Measurements from ENCODE around the gene OTOP1.
"Not testable (repeated sequence)": the region's sequence is repeated elsewhere in the genome, so short reads cannot be mapped to it uniquely, and the experiment has no call there.

Gene OTOP1

DNA sequence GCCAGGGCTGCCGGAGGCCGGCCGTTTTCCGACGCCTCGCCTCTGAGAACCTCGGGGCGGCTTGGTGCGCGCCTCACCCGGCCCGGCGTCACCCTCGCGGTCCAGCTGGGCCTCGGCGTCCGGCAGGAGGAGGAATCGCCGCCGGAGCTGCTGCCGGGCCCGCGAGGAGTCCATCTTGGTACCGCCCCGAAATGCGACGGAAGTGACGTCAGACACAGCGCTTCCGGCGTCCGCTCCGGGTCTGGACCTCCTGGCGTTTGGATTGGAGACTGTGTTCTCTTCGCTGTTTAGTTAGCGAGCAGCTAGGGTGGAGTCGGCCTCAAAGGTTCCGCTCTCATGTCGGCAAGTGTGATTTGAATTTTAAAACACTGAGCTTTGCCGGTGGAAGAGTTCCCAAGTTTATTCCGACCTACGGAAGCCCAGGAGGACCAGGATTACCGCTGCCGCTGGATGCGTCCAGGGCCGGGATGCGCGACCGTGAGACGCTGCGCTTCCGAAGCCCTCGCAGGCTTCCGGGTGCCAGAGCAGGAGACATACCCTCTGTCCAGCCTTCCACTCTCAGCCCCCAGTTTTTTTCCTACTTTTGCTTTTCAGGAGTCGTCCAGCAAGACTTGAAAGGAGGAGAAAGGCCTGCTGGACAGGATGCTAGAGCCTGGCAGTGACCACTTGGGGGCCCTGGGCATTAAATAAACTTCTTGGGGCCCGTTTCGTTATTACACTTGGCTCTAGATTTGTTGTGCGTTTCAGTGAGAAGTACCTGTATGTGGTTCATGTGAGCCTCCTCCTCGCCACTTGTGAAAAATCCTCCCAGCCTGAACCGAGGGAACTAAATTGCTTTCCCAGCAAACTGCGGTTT, 21.5 kb upstream of the OTOP1 start, which contains the start of gene TMEM128:
Gene TMEM128, minus strand, starts transcription at position 195 of the 856 bp plus-strand sequence. Its CDS starts 21 bp downstream, at position 174.
- peak within 1 kb of the TSS; percentile 89 for H3K9ac ChIP-seq (ENCODE audit: low read length)
- no peaks in the 10 kb centered on the region for H3F3A ChIP-seq (ENCODE audit: insufficient read depth, low read length)
- H4K20me1 ChIP-seq (ENCODE audit: insufficient read depth, low read length) = no peaks in the 10 kb centered on the region
- H3K4me3 ChIP-seq (ENCODE audit: low read depth, low read length, poor library complexity, severe bottlenecking) = peak within 1 kb of the TSS; percentile 84
- peak within 1 kb of the TSS; percentile 57 for H3K27ac ChIP-seq (ENCODE audit: low read depth, low read length, poor library complexity, severe bottlenecking)
- peaks cover 15% of the 10 kb centered on the region; the same call in 1 of the 2 replicates for H3K36me3 ChIP-seq (ENCODE audit: insufficient read depth, low read length)
- TF ChIP-seq, protein P1, sequence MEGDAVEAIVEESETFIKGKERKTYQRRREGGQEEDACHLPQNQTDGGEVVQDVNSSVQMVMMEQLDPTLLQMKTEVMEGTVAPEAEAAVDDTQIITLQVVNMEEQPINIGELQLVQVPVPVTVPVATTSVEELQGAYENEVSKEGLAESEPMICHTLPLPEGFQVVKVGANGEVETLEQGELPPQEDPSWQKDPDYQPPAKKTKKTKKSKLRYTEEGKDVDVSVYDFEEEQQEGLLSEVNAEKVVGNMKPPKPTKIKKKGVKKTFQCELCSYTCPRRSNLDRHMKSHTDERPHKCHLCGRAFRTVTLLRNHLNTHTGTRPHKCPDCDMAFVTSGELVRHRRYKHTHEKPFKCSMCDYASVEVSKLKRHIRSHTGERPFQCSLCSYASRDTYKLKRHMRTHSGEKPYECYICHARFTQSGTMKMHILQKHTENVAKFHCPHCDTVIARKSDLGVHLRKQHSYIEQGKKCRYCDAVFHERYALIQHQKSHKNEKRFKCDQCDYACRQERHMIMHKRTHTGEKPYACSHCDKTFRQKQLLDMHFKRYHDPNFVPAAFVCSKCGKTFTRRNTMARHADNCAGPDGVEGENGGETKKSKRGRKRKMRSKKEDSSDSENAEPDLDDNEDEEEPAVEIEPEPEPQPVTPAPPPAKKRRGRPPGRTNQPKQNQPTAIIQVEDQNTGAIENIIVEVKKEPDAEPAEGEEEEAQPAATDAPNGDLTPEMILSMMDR (IDR thresholded peaks at IDR 0.05; ENCODE audit: low read length) = no peak
- no peak for TF ChIP-seq EZH2 (IDR thresholded peaks at IDR 0.05; ENCODE audit: borderline replicate concordance, low read length)
- no peaks in the 10 kb centered on the region for H3K9me2 ChIP-seq (ENCODE audit: low read depth, low read length)
- H3K4me1 ChIP-seq (ENCODE audit: insufficient read depth, low read length, severe bottlenecking) = peaks cover 14% of the 10 kb centered on the region
- 0 out of 2 replicates have a peak, but pooled peaks cover 5% of the 10 kb centered on the region for H3K79me2 ChIP-seq (ENCODE audit: insufficient read depth, low read length)
- H2AFZ ChIP-seq (ENCODE audit: low read length) = no peak within 1 kb of the TSS; the same call in 1 of the 2 replicates
- H3K9me3 ChIP-seq (ENCODE audit: low read length) = no peaks in the 10 kb centered on the region
- peak within 1 kb of the TSS; percentile 96 for H3K4me2 ChIP-seq (ENCODE audit: low read length)
- no peaks in the 10 kb centered on the region for H3K27me3 ChIP-seq (ENCODE audit: insufficient read depth, low read length)

DNA sequence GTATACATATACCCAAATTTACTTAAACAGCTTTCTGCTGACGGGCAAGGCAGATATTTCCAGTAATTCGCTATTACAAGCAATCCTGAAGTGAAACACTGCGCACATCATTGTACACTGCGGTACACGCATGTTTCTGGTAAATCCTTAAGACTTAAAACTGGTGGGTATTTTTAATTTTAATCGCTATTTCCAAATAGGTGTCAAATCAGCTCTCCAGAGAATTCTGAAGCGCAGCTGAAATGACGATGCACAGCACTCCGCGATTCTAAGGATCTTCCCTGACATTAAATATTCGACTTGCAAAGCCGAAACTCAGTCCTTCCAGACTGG, 20.9 kb upstream of the OTOP1 start:
- H3K9me3 ChIP-seq (ENCODE audit: low read length) = no peaks in the 10 kb centered on the region
- no peaks in the 10 kb centered on the region for H3F3A ChIP-seq (ENCODE audit: insufficient read depth, low read length)
- H3K4me2 ChIP-seq (ENCODE audit: low read length) = peak overlapping the region; percentile 96
- H3K4me3 ChIP-seq (ENCODE audit: low read depth, low read length, poor library complexity, severe bottlenecking) = peak overlapping the region; percentile 84
- no peak overlapping the region for H2AFZ ChIP-seq (ENCODE audit: low read length)
- no peaks in the 10 kb centered on the region for H3K27me3 ChIP-seq (ENCODE audit: insufficient read depth, low read length)
- peak overlapping the region; percentile 89 for H3K9ac ChIP-seq (ENCODE audit: low read length)
- no peaks in the 10 kb centered on the region for H3K9me2 ChIP-seq (ENCODE audit: low read depth, low read length)
- H3K36me3 ChIP-seq (ENCODE audit: insufficient read depth, low read length) = peaks cover 15% of the 10 kb centered on the region; the same call in 1 of the 2 replicates
- 0 out of 2 replicates have a peak, but pooled peaks cover 5% of the 10 kb centered on the region for H3K79me2 ChIP-seq (ENCODE audit: insufficient read depth, low read length)
- TF ChIP-seq, protein P1 (IDR thresholded peaks at IDR 0.05; ENCODE audit: low read length) = no peak
- no peak for TF ChIP-seq EZH2 (IDR thresholded peaks at IDR 0.05; ENCODE audit: borderline replicate concordance, low read length)
- peaks cover 14% of the 10 kb centered on the region for H3K4me1 ChIP-seq (ENCODE audit: insufficient read depth, low read length, severe bottlenecking)
- H4K20me1 ChIP-seq (ENCODE audit: insufficient read depth, low read length) = no peaks in the 10 kb centered on the region
- no peak overlapping the region for H3K27ac ChIP-seq (ENCODE audit: low read depth, low read length, poor library complexity, severe bottlenecking)

DNA sequence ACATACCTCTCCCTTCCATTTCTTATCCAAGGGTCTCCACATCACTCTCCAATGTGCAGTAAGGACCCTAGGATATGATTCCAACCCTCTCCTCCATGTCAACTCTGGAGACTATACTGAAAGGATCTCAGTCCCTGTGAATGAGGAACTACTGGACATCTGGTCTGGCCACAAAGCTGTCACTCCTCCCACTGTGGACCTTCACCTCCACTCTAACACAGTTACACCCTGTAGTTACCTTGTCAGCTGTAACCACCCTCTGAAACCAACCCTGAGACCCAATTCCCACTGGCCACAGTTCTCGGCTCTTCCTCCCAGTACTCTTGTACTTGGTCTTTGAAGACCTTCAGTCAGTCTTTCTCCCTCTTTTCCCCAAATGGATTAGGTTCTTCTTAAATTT, 18.4 kb upstream of the OTOP1 start:
- Histone ChIP-seq H3K79me2 (ENCODE audit: insufficient read depth, low read length) (0 out of 2 replicates have a peak, but pooled peaks cover 5% of the 10 kb centered on the region), H3K9ac (ENCODE audit: low read length) (no peak overlapping the region), H3K9me2 (ENCODE audit: low read depth, low read length) (no peaks in the 10 kb centered on the region), H3K27me3 (ENCODE audit: insufficient read depth, low read length) (no peaks in the 10 kb centered on the region), H3K4me1 (ENCODE audit: insufficient read depth, low read length, severe bottlenecking) (peaks cover 14% of the 10 kb centered on the region), H4K20me1 (ENCODE audit: insufficient read depth, low read length) (no peaks in the 10 kb centered on the region), H2AFZ (ENCODE audit: low read length) (no peak overlapping the region), H3F3A (ENCODE audit: insufficient read depth, low read length) (no peaks in the 10 kb centered on the region), H3K4me2 (ENCODE audit: low read length) (no peak overlapping the region), H3K9me3 (ENCODE audit: low read length) (no peaks in the 10 kb centered on the region), H3K27ac (ENCODE audit: low read depth, low read length, poor library complexity, severe bottlenecking) (no peak overlapping the region), H3K36me3 (ENCODE audit: insufficient read depth, low read length) (peaks cover 31% of the 10 kb centered on the region), H3K4me3 (ENCODE audit: low read depth, low read length, poor library complexity, severe bottlenecking) (no peak overlapping the region)
- TF ChIP-seq EZH2 (IDR thresholded peaks at IDR 0.05; ENCODE audit: borderline replicate concordance, low read length) = no peak
- TF ChIP-seq, protein P1 (IDR thresholded peaks at IDR 0.05; ENCODE audit: low read length) = no peak

DNA sequence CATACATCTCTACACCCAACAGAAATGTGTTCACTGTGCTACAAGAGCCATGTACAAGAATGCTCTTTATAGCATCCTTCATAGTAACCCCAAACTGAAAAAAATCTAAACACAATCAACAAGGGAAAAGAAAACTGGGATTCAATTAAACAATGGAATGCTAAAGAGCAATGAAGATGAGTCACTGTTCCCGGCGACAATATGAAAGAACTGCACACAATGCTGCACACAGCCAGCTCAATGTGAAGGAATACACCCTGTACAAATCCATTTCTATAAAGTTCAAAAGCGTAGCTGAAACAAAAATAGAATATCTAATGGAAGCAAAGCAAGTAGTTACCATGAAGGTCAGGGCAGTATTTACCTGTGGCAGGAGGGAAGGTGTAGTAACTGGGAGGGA, 12.8 kb upstream of the OTOP1 start:
- not testable (repeated sequence) for H3K9ac ChIP-seq (ENCODE audit: low read length); H3K4me3 ChIP-seq (ENCODE audit: low read depth, low read length, poor library complexity, severe bottlenecking); H3K27ac ChIP-seq (ENCODE audit: low read depth, low read length, poor library complexity, severe bottlenecking); H3K79me2 ChIP-seq (ENCODE audit: insufficient read depth, low read length); H2AFZ ChIP-seq (ENCODE audit: low read length); H3F3A ChIP-seq (ENCODE audit: insufficient read depth, low read length); H3K4me1 ChIP-seq (ENCODE audit: insufficient read depth, low read length, severe bottlenecking); H3K27me3 ChIP-seq (ENCODE audit: insufficient read depth, low read length); H3K4me2 ChIP-seq (ENCODE audit: low read length); H4K20me1 ChIP-seq (ENCODE audit: insufficient read depth, low read length); H3K9me2 ChIP-seq (ENCODE audit: low read depth, low read length); H3K9me3 ChIP-seq (ENCODE audit: low read length)
- peaks cover 28% of the 10 kb centered on the region for H3K36me3 ChIP-seq (ENCODE audit: insufficient read depth, low read length)

Measured in OCI-LY1 (cell line).